HCT116 (cell line): Measurements from ENCODE around the gene SARS2. TPM values are rescaled to one million over a fixed set of nuclear protein-coding genes. Genes with fewer than 3 reads are reported as not detected.
"Not testable (repeated sequence)": the region's sequence is repeated elsewhere in the genome, so short reads cannot be mapped to it uniquely, and the experiment has no call there.

Source experiments
- ATAC-seq: fragments of 200-7000 bp; cut with Tn5 transposase; 2 replicates; pipeline ENCODE4 v1.9.1; 2020; ENCODE audit warnings: mild to moderate bottlenecking, moderate library complexity
- BruUV-seq: library from RNA; stranded (reverse); fragments of 400-500 nt; replicated peaks from 2 replicates; lab custom pipeline; 2021; lab: Mats Ljungman, UMichigan
- CTCF ChIA-PET: fragments of 300-600 bp; sonication (Branson Sonifier 250); formaldehyde crosslinking; loops from one replicate; lab custom pipeline; 2021; ENCODE audit warnings: antibody characterized with exemption; lab: Charles Lee
- POLR2A ChIA-PET: fragments of 300-600, 350-600 bp; sonication (Branson Sonifier 250); formaldehyde crosslinking; loops from one replicate; lab custom pipeline; 2021; ENCODE audit warnings: antibody characterized with exemption; lab: Charles Lee
- RAD21 ChIA-PET, 2 experiments: fragments of 300-600 bp; sonication (Branson Sonifier 250); formaldehyde crosslinking; loops; one replicate each; lab custom pipeline; 2023; ENCODE audit warnings: low total read pairs in 2 of 2; ENCODE audit not compliant: uncharacterized antibody in 2 of 2, unreplicated experiment in 2 of 2, low non-redundant PET in 1 of 2; lab: Charles Lee
- DNase-seq: peaks from one replicate; pipeline ENCODE4 v3.0.0-alpha.2; 2010; ENCODE audit warnings: low read depth, low spot score
- H2AFZ ChIP-seq: fragments of 200-600 bp; shearing (Covaris generic), sonication (generic); 2 replicates; pipeline ENCODE4 v1.6.1; 2017; ENCODE audit warnings: low read depth, mixed run types, mixed read lengths, antibody characterized with exemption, low read length; ENCODE audit not compliant: poor library complexity, severe bottlenecking
- H3K27ac ChIP-seq: 2 replicates; pipeline ENCODE4 v1.5.1; 2012; ENCODE audit warnings: low read depth, low read length
- H3K27me3 ChIP-seq: fragments of 200-600 bp; sonication (generic); 2 replicates; pipeline ENCODE4 v1.6.1; 2016; ENCODE audit warnings: mixed run types, low read length, mixed read lengths; ENCODE audit not compliant: insufficient read depth
- H3K36me3 ChIP-seq, 2 experiments: fragments of 200-500 bp in 1 of 2; fragments of 200-600 bp in 1 of 2; sonication (Bioruptor generic) in 1 of 2; sonication (generic) in 1 of 2; 2 replicates each; pipeline versions ENCODE4 v1.5.1 to v1.6.1; 2014 to 2016; ENCODE audit warnings: low read length in 2 of 2, inconsistent platforms in 1 of 2, mixed read lengths in 1 of 2, mixed run types in 1 of 2; ENCODE audit not compliant: insufficient read depth in 2 of 2, control insufficient read depth in 1 of 2
- H3K4me1 ChIP-seq, 2 experiments: fragments of 200-600 bp in 1 of 2; sonication (generic) in 1 of 2; 2 replicates each; pipeline versions ENCODE4 v1.5.1 to v1.6.1; 2012 to 2017; ENCODE audit warnings: low read length in 2 of 2, inconsistent platforms in 1 of 2, mild to moderate bottlenecking in 1 of 2, mixed read lengths in 1 of 2, mixed run types in 1 of 2, moderate library complexity in 1 of 2; ENCODE audit not compliant: insufficient read depth in 2 of 2, control insufficient read depth in 1 of 2
- H3K4me2 ChIP-seq: fragments of 200-600 bp; sonication (generic); 2 replicates; pipeline ENCODE4 v1.6.1; 2017; ENCODE audit warnings: mixed run types, low read length, mixed read lengths
- H3K4me3 ChIP-seq, 2 experiments: fragments of 200-600 bp in 1 of 2; sonication (generic) in 1 of 2; replicated peaks in 1 of 2; 2 replicates each; pipeline ENCODE4 v1.5.1; 2011 to 2016; ENCODE audit warnings: low read length in 2 of 2, control low read depth in 1 of 2, low read depth in 1 of 2, mild to moderate bottlenecking in 1 of 2, mixed read lengths in 1 of 2, mixed run types in 1 of 2
- H3K79me2 ChIP-seq: fragments of 200-600 bp; sonication (generic); 2 replicates; pipeline ENCODE4 v1.6.1; 2017; ENCODE audit warnings: mild to moderate bottlenecking, mixed run types, low read length, moderate library complexity, mixed read lengths; ENCODE audit not compliant: insufficient read depth
- H3K9ac ChIP-seq: fragments of 200-600 bp; sonication (generic); 2 replicates; pipeline ENCODE4 v1.6.1; 2016; ENCODE audit warnings: low read length, mixed read lengths
- H3K9me2 ChIP-seq: fragments of 200-600 bp; sonication (generic), shearing (Covaris generic); 2 replicates; pipeline ENCODE4 v1.6.1; 2017; ENCODE audit warnings: mixed run types, mild to moderate bottlenecking, moderate library complexity; ENCODE audit not compliant: insufficient read depth
- H3K9me3 ChIP-seq, 2 experiments: fragments of 200-500 bp in 1 of 2; fragments of 200-600 bp in 1 of 2; sonication (Bioruptor generic) in 1 of 2; sonication (generic) in 1 of 2; 2 replicates each; pipeline ENCODE4 v1.6.1; 2014 to 2017; ENCODE audit warnings: low read length in 2 of 2, mixed read lengths in 2 of 2, inconsistent platforms in 1 of 2, low read depth in 1 of 2, mild to moderate bottlenecking in 1 of 2, mixed run types in 1 of 2, moderate library complexity in 1 of 2; ENCODE audit not compliant: control insufficient read depth in 1 of 2, insufficient read depth in 1 of 2
- H4K20me1 ChIP-seq: fragments of 200-600 bp; sonication (generic), shearing (Covaris generic); 2 replicates; pipeline ENCODE4 v1.6.1; 2017; ENCODE audit warnings: mixed run types, mild to moderate bottlenecking, moderate library complexity; ENCODE audit not compliant: insufficient read depth
- FOSL1 ChIP-seq: IDR thresholded peaks from 2 replicates; pipeline ENCODE4 v1.6.1; 2012; ENCODE audit warnings: low read depth
- POLR2AphosphoS5 ChIP-seq: IDR thresholded peaks from 2 replicates; pipeline ENCODE4 v1.6.1; 2011; ENCODE audit warnings: mild to moderate bottlenecking, low read depth, low read length, moderate library complexity
- SIN3A ChIP-seq: IDR thresholded peaks from 2 replicates; pipeline ENCODE4 v1.6.1; 2012; ENCODE audit warnings: low read depth
- ZFX ChIP-seq: fragments of 450-650 bp; IDR thresholded peaks from 2 replicates; pipeline ENCODE4 v1.6.1; 2017
- intact Hi-C: fragments of 100-400 bp; cut with micrococcal nuclease; formaldehyde crosslinking; loops from 2 replicates; pipeline ENCODE4 v1.10.0; 2022
- total RNA-seq: library from RNA; stranded (reverse); gene quantifications from one replicate; pipeline ENCODE4 v1.2.1, GENCODE V29; 2021; ENCODE audit not compliant: unreplicated experiment
- TF ChIP-seq, protein P1 (sequence below): IDR thresholded peaks from 2 replicates; pipeline ENCODE4 v1.6.1; 2011; ENCODE audit warnings: mild to moderate bottlenecking, low read length, moderate library complexity; ENCODE audit not compliant: insufficient replicate concordance; ENCODE audit errors: extremely low read depth
- TF ChIP-seq, protein P2 (sequence below): IDR thresholded peaks from 2 replicates; pipeline ENCODE4 v1.6.1; 2012

SARS2 gene
- total RNA-seq, 1 experiment from 2014 or later, result 58.2 TPM

DNA sequence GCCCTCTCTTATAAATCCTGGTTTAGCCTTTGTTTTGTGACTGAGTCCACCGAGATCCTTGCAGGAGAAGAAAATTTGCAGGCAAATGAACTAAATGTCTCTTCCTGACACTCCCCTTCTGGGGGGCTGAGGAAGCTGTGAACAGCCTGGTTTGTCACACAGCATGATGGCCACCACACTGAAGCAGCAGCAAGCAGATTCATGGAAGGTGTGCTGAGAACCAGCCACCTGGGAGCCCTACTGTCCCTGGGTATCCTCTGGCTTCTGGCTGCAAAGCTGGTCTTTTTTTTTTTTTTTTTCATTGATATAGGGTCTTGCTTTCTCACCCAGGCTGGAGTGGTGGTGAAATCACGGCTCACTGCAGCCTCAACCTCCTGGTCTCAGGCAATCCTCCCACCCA lies 11.4 kb upstream of the SARS2 start:
- no peaks in the 10 kb centered on the region for H3K9me3 ChIP-seq
- ChIA-PET CTCF (no interaction called here), RAD21 (no interaction called here), POLR2A (no interaction called here)
- intact Hi-C loops, result no loop called here
- no peaks in the 10 kb centered on the region for H3K9me2 ChIP-seq
- no peaks in the 10 kb centered on the region for H4K20me1 ChIP-seq
- BruUV-seq, result no TSS peak
- H3K79me2 ChIP-seq, result no peaks in the 10 kb centered on the region
- H3K4me3 ChIP-seq, result no peak overlapping the region
- no peaks in the 10 kb centered on the region for H3K36me3 ChIP-seq
- H2AFZ ChIP-seq, result no peak overlapping the region
- H3K9ac ChIP-seq, result no peak overlapping the region
- ATAC-seq (no peak), DNase-seq (no peak)
- no peaks in the 10 kb centered on the region for H3K4me1 ChIP-seq
- H3K27me3 ChIP-seq, result no peaks in the 10 kb centered on the region
- no peak overlapping the region for H3K27ac ChIP-seq
- H3K4me2 ChIP-seq, result no peak overlapping the region
- TF ChIP-seq POLR2AphosphoS5, result no peak
- TF ChIP-seq, protein P1, sequence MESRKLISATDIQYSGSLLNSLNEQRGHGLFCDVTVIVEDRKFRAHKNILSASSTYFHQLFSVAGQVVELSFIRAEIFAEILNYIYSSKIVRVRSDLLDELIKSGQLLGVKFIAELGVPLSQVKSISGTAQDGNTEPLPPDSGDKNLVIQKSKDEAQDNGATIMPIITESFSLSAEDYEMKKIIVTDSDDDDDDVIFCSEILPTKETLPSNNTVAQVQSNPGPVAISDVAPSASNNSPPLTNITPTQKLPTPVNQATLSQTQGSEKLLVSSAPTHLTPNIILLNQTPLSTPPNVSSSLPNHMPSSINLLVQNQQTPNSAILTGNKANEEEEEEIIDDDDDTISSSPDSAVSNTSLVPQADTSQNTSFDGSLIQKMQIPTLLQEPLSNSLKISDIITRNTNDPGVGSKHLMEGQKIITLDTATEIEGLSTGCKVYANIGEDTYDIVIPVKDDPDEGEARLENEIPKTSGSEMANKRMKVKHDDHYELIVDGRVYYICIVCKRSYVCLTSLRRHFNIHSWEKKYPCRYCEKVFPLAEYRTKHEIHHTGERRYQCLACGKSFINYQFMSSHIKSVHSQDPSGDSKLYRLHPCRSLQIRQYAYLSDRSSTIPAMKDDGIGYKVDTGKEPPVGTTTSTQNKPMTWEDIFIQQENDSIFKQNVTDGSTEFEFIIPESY, result no peak
- TF ChIP-seq ZFX, result no peak
- no peak for TF ChIP-seq FOSL1
- TF ChIP-seq, protein P2, sequence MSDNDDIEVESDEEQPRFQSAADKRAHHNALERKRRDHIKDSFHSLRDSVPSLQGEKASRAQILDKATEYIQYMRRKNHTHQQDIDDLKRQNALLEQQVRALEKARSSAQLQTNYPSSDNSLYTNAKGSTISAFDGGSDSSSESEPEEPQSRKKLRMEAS, result no peak
- TF ChIP-seq SIN3A, result no peak

- H3K9me2 ChIP-seq, intact Hi-C loops, H3K27me3 ChIP-seq, H3K4me2 ChIP-seq, H3K9me3 ChIP-seq, H3K27ac ChIP-seq, H3K4me1 ChIP-seq, H2AFZ ChIP-seq, H3K79me2 ChIP-seq, RAD21 ChIA-PET, H3K9ac ChIP-seq, ATAC-seq, H3K36me3 ChIP-seq, H4K20me1 ChIP-seq, POLR2A ChIA-PET, H3K4me3 ChIP-seq, DNase-seq: not testable (repeated sequence)
- BruUV-seq, result TSS peak; percentile 8
- CTCF ChIA-PET, result interaction anchor here (1.5 kb wide), 1 partner anchor 11 kb away, joined by 7 read pairs; the partner anchor contains the start of genes MRPS12 and SARS2
Observed at GRCh38 chr19:38941466-38941865, 10.9 kb upstream of the SARS2 start.
